MV-4-11 (cell line): ENCODE results near the gene CEP85L.

Experiments used
- DNase-seq: peaks from one replicate; lab custom pipeline; 2025; lab: John Stamatoyannopoulos, UW

The CEP85L gene

DNA sequence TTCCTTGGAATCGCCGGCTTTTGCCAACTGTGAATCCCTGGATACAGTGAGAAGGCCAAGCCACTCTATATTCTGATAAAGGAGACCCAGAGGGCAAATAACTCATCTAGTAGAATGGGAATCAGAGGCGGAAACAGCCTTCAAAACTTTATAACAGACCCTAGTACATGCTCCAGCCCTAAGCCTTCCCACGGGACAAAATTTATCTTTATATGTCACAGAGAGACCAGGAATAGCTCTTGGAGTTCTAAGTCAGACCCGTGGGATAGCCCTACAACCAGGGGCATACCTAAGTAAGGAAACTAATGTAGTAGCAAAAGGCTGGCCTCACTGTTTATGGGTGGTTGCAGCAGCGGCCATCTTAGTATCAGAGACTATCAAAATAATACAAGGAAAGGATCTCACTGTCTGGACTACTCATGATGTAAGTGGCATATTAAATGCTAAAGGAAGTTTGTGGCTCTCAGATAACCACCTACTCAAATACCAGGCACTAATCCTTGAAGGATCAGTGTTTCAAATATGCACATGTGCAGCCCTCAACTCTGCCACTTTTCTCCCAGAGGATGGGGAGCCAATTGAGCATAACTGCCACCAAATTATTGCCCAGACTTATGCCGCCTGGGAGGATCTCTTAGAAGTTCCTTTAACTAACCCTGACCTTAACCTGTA, 29.5 kb downstream of the CEP85L start:
- DNase-seq: no peak

DNA sequence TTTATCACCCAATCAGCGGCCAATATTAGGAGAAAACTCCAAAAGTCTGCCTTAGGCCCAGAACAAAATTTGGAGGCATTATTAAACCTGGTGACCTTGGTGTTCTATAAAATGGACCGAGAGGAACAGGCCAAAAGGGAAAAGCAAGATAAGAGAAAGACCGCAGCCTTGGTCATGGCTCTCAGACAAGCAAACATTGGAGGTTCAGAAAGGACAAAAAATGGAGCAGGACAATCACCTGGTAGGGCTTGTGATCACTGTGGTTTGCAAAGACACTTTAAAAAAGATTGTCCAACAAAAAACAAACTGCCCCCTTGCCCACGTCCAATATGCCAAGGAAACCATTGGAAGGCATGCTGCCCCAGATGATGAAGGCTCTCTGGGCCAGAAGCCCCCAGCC, 31.2 kb downstream of the CEP85L start:
- DNase-seq: no peak

- DNase-seq: peak; percentile 34
Measured at GRCh38 chr6:118618676-118619377, 32.6 kb downstream of the CEP85L start.

- no peak for DNase-seq
Measured at GRCh38 chr6:118617417-118617816, 34.0 kb downstream of the CEP85L start.

GRCh38 chr6:118611334-118611733, 40.1 kb downstream of the CEP85L start:
- DNase-seq: no peak

GRCh38 chr6:118606858-118607257, 44.5 kb downstream of the CEP85L start:
- DNase-seq: no peak

DNA sequence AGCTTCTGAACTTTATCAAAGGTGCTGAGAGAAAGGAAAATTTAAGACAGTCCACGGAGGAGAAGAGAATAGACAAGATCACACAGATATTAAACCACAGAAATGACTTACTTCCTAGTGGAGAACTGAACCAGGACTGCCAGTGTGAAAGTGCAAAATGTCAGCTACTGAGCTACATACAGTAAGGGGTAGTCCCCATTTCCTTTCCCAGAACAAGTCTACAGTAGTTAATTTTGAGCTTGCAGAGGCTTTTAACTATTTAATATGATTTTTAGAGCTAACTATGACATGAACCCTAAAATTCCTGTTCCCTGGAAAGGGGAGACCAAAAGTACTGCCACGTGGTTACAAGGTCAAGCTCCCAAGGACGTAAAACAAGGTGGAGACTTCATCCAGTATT, 45.1 kb downstream of the CEP85L start:
- DNase-seq: no peak

- no peak for DNase-seq
Measured at GRCh38 chr6:118603372-118603771, 48.0 kb downstream of the CEP85L start.

GRCh38 chr6:118602300-118602699, 49.1 kb downstream of the CEP85L start:
- DNase-seq: no peak

- DNase-seq: no peak
Measured at GRCh38 chr6:118598324-118598723, 53.1 kb downstream of the CEP85L start.

DNA sequence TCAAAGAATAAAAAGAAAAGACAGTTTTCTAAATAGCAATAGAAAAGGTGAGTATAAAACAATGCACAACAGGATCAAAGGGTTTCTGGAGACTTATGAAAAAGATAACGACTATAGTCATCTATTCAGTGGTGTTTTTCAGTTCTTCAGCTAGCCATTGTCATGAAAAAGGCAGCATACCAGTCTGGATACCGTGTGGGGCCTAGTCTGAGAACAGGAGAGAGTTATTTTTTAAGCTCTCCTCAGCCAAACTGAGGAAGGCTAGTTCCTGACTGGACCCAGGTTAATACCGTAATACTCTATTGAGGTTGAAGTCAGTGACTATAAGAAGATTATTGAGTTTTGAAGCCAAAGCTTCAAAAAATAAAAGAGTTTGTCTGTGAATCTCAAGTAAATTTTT, 53.8 kb downstream of the CEP85L start:
- no peak for DNase-seq

DNA sequence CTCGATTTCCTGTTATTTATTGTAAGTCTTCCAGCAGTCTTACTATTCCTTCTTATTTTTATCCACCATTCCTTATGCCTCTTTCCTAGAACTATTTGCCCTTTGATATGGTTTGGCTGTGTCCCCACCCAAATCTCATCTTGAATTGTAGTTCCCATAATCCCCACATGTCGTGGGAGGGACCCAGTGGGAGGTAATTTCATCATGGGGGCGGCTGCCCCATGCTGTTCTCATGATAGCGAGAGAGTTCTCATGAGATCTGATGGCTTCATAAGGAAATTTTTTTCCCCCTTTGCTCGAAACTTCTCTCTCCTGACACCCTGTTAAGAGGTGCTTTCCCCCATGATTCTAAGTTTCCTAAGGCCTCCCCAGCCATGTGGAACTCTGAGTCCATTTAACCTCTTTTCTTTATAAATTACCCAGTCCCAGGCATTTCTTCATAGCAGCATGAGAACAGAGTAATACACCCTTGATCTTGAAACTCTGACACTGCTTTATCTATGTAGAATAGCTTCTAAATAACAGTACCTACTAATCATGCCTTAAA, 54.5 kb downstream of the CEP85L start:
- DNase-seq: no peak

DNA sequence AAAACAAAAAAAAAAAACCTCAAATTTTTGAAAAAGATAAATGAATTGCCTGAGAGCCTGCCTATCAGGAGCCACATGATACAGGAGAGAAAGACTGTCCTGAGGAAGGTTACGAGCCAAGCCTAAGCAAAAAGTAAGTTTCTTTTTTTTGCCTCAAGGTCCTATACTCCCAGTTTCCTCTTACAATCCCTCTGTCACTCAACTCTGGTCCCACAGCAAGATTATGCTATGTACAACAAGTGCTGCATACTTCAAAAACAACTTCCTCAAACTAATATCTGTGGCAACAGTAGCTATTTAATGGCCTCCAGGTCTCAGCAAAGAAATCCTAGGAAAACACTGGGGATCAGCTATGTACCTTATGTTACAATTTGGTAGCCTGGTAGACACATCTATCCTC, 56.5 kb downstream of the CEP85L start:
- peak; percentile 61 for DNase-seq

DNA sequence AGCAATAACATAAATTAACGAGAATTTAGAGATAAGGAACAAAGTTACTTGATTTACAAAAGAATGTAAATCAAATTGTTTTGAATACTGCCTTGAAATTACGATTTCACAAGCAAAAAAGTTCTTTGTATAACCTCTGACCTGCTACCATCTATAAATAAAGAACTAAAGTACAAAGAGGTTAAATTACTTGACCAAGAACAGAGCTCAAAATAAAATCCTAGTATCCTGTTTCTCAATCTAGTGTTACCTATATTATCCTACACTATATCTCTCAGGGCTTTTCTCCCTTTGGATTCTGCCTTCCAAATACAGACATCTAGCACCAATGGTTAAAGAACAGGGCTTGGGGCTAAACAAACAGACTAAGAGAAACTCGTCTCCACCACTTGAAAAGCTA, 59.5 kb downstream of the CEP85L start:
- DNase-seq: no peak

DNA sequence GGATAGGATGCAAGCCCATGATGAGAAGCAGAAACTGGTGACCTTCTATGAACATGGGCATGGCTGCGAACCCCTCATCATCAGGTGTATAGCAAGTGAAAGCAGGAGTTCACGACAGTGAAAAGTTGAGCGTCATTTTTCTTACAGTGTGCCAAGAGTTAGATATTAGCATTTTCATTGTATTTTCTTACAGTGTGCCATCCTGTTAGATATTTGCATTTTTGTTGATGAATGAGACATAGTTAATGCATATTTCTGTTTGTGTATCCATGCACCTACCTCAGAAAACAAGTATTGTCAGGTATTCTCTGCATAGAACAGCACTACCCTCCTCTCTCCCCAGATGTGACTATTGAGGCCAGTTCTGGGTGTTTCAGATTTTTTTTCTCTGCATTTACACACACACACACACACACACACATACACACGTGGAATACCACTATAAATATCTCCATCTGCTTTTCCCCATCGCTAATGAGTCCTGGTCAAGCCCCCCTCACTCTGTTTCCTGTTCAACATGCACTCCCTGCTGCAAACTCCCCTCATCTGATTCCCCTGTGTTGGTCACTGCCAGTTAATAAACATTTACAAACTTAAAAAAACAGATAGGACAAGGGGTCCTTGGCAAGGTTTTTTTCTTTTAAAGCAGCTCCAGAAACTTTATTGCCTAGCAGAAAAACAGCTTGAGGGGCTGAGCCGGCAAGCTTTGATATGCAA, 61.6 kb downstream of the CEP85L start:
- DNase-seq: no peak

DNA sequence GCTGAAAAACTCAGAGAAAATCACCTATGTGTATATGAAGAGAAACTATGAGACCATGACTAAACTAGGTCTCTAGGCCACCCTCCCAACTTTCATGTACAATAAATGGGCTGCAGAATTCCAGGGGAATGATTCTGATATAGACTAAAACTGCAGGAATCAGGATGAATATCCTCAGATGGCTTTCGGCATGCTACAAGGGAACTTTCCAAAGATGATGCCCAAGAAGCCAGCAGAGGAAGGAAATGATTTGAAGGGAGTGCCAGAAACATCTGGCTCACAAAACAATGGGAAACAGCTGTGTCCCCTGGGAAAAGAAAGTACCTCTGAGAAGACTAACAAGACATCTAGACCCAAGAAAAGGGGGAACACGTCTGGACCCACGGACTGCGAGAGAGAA, 62.2 kb downstream of the CEP85L start:
- DNase-seq: no peak

- no peak for DNase-seq
Measured at GRCh38 chr6:118588626-118589025, 62.8 kb downstream of the CEP85L start.

DNA sequence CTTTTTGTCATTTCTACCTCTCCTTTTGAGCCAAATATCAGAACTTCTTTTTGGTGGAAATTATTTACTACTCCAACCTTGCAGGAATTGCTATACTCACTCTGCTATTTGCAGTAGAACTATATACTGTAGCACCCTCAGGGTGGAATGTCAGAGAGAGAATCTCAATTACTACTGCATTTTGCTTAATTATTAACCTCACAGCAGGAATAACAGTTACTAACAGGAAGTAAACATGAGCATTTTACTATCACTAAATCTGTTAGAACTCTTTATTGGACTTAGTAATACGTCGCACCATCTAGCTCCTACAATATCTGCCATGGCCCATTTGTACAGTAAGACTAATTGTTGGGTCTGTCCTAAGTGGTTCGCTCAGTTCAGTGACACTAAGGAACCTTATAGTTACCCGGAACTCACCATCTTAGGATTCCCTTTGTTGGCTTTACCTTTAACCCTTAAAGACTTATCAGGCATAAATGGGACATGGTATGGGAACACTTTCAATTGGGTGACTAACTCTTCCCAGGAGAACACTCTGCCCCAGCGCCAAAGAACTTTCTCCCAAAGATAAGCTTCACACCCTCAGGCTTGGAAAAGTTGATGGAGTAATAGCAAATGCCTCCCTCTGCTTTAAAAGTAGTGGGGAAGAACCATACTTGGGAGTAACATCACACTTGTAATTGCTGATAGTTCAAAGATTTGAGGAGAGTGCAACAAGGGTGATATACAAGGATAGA, 64.5 kb downstream of the CEP85L start:
- no peak for DNase-seq

GRCh38 chr6:118584911-118585310, 66.5 kb downstream of the CEP85L start:
- no peak for DNase-seq

GRCh38 chr6:118581489-118581959, 69.9 kb downstream of the CEP85L start:
- peak; percentile 98 for DNase-seq

GRCh38 chr6:118580585-118581419, 70.6 kb downstream of the CEP85L start:
- DNase-seq: peak; percentile 58
